Activated T-helper 2 cell treated with anti-CD3 and anti-CD28 coated beads, Interferon-gamma antibody, Interleukin-2, Interleukin-4, amounts not matched to agents 10 μg/mL and 5 μg/mL and 100 μg/mL, durations not matched to agents 14 hours and 24 hours and 36 hours (primary cell): ENCODE data around the gene TRMT2B. TPM values are rescaled to one million over a fixed set of nuclear protein-coding genes. Genes with fewer than 3 reads are reported as not detected.

Source experiments
- DNase-seq: peaks from one replicate; pipeline ENCODE4 v3.0.0; 2021; ENCODE audit warnings: low spot score
- H3K27ac Mint-ChIP-seq: one replicate; pipeline ENCODE4 v1.8.0; 2021; ENCODE audit warnings: mixed read lengths
- H3K27me3 Mint-ChIP-seq: one replicate; pipeline ENCODE4 v1.8.0; 2021; ENCODE audit warnings: low read depth, mixed read lengths
- H3K36me3 Mint-ChIP-seq: one replicate; pipeline ENCODE4 v1.8.0; 2021; ENCODE audit warnings: low read depth, mixed read lengths
- H3K4me1 Mint-ChIP-seq: one replicate; pipeline ENCODE4 v1.8.0; 2021; ENCODE audit warnings: low read depth, mixed read lengths
- H3K4me3 Mint-ChIP-seq: one replicate; pipeline ENCODE4 v1.8.0; 2021; ENCODE audit warnings: low read depth, mild to moderate bottlenecking, moderate library complexity, mixed read lengths
- H3K9me3 Mint-ChIP-seq: one replicate; pipeline ENCODE4 v1.8.0; 2021; ENCODE audit warnings: mixed read lengths
- intact Hi-C: fragments of 100-400 bp; cut with micrococcal nuclease; formaldehyde crosslinking; loops from one replicate; pipeline ENCODE4 v1.15.1; 2023
- total RNA-seq: library from RNA; stranded (reverse); gene quantifications from 2 replicates; pipeline ENCODE4 v1.2.3, GENCODE V29; 2022

TRMT2B gene, protein sequence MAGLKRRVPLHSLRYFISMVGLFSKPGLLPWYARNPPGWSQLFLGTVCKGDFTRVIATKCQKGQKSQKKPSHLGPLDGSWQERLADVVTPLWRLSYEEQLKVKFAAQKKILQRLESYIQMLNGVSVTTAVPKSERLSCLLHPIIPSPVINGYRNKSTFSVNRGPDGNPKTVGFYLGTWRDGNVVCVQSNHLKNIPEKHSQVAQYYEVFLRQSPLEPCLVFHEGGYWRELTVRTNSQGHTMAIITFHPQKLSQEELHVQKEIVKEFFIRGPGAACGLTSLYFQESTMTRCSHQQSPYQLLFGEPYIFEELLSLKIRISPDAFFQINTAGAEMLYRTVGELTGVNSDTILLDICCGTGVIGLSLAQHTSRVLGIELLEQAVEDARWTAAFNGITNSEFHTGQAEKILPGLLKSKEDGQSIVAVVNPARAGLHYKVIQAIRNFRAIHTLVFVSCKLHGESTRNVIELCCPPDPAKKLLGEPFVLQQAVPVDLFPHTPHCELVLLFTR
- total RNA-seq, result 21.5 and 24.4 TPM in 2 replicates

- peaks cover 18% of the 10 kb centered on the region for H3K4me1 Mint-ChIP-seq
- H3K4me3 Mint-ChIP-seq, result peak within 1 kb of the TSS; percentile 86
- no peaks in the 10 kb centered on the region for H3K27me3 Mint-ChIP-seq
- intact Hi-C loops, result loop anchor here (2.0 to 10.0 kb wide), 4 partner anchors 47 to 229 kb away; partner anchors contain the start of genes CENPI, CSTF2 and XKRX
- H3K9me3 Mint-ChIP-seq, result peaks cover 2% of the 10 kb centered on the region
- DNase-seq, result peak; percentile 78
- peaks cover 18% of the 10 kb centered on the region for H3K36me3 Mint-ChIP-seq
- H3K27ac Mint-ChIP-seq, result peak within 1 kb of the TSS; percentile 96
These were observed at the start of gene TRMT2B for GRCh38 chrX:101051549-101052302. TSS of gene TRMT2B (minus strand) at chrX:101052111. CDS start at chrX:101042289, 9,822 bp downstream.

- no peaks in the 10 kb centered on the region for H3K9me3 Mint-ChIP-seq
- peak within 1 kb of the TSS; percentile 84 for H3K27ac Mint-ChIP-seq
- peak within 1 kb of the TSS; percentile 96 for H3K4me3 Mint-ChIP-seq
- DNase-seq, result peak; percentile 93
- peaks cover 30% of the 10 kb centered on the region for H3K36me3 Mint-ChIP-seq
- peaks cover 20% of the 10 kb centered on the region for H3K4me1 Mint-ChIP-seq
- H3K27me3 Mint-ChIP-seq, result no peaks in the 10 kb centered on the region
- intact Hi-C loops, result loop anchor here (2.0 to 5.0 kb wide), 2 partner anchors 45 to 275 kb away; partner anchors contain the start of genes CSTF2 and TRMT2B
These were observed 45.9 kb upstream of the TRMT2B start, which contains the start of gene CENPI for GRCh38 chrX:101097546-101098453. TSS of gene CENPI (plus strand) at chrX:101098204. CDS start at chrX:101101071, 2,867 bp downstream.

DNA sequence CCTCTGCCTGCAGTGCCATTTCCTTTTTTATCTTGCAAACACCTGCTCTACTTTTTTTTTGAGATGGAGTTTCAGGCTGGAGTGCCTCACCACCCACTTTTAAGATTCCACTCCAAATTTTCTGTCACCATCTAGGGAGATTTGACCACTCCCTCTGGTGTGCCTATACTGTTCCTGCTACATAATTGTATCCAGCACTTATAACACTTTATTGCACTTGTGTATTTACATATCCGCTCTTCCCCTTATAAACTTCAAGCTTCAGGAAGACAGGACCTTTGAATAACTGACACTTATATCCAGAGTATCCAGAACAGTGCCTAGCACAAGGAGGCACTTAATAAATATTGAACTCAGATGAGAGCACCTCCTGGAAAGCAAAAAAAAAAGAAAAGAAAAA is 39.9 kb upstream of the TRMT2B start:
- Mint-ChIP-seq H3K36me3 (no peaks in the 10 kb centered on the region), H3K9me3 (no peaks in the 10 kb centered on the region), H3K27ac (no peak overlapping the region), H3K4me1 (no peaks in the 10 kb centered on the region), H3K27me3 (peaks cover 4% of the 10 kb centered on the region), H3K4me3 (no peak overlapping the region)
- intact Hi-C loops, result no loop called here
- no peak for DNase-seq

GRCh38 chrX:101081231-101081630 is 29.3 kb upstream of the TRMT2B start:
- no peaks in the 10 kb centered on the region for H3K36me3 Mint-ChIP-seq
- no peak for DNase-seq
- intact Hi-C loops, result no loop called here
- H3K4me3 Mint-ChIP-seq, result no peak overlapping the region
- H3K9me3 Mint-ChIP-seq, result no peaks in the 10 kb centered on the region
- no peaks in the 10 kb centered on the region for H3K4me1 Mint-ChIP-seq
- H3K27me3 Mint-ChIP-seq, result peaks cover 18% of the 10 kb centered on the region
- H3K27ac Mint-ChIP-seq, result no peak overlapping the region

- Mint-ChIP-seq H3K9me3 (no peaks in the 10 kb centered on the region), H3K4me1 (no peaks in the 10 kb centered on the region), H3K4me3 (no peak overlapping the region), H3K27me3 (peaks cover 18% of the 10 kb centered on the region), H3K36me3 (no peaks in the 10 kb centered on the region), H3K27ac (no peak overlapping the region)
- DNase-seq, result no peak
- intact Hi-C loops, result no loop called here
These were observed 28.6 kb upstream of the TRMT2B start for GRCh38 chrX:101080326-101081124.

DNA sequence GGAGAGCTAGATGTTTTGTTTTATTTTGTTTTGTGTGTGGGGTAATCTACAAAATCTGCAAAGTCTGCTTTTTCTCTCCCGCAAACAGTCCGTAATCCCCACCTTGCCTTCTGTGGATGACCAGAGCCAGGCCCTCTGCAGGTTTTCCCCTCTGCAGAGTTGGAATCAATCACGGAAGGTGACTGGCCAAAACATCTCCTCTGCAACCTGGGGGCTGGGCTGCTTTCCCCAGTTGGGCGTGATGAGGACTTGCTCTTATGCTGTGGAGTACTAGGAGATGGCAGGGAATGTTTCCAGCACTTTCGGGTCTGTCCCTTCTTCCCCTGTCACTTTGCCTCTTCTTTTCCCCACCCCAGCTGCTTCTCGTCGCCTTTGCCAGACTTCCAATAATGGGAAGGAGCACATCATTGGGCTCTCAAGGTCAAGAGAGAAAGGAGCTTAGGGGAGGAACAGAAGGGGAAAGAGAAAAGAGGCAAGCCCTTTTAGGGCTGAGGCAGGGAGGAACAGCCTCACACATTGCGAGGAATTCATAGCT is 27.9 kb upstream of the TRMT2B start:
- Mint-ChIP-seq H3K4me3 (no peak overlapping the region), H3K9me3 (no peaks in the 10 kb centered on the region), H3K4me1 (no peaks in the 10 kb centered on the region), H3K27me3 (peaks cover 18% of the 10 kb centered on the region), H3K36me3 (no peaks in the 10 kb centered on the region), H3K27ac (no peak overlapping the region)
- DNase-seq, result no peak
- intact Hi-C loops, result no loop called here

- no peak within 1 kb of the TSS for H3K4me3 Mint-ChIP-seq
- H3K27ac Mint-ChIP-seq, result no peak within 1 kb of the TSS
- H3K27me3 Mint-ChIP-seq, result peaks cover 18% of the 10 kb centered on the region
- H3K9me3 Mint-ChIP-seq, result no peaks in the 10 kb centered on the region
- H3K4me1 Mint-ChIP-seq, result no peaks in the 10 kb centered on the region
- H3K36me3 Mint-ChIP-seq, result no peaks in the 10 kb centered on the region
- intact Hi-C loops, result no loop called here
- DNase-seq, result no peak
These were observed 27.0 kb upstream of the TRMT2B start, which contains the start of gene TMEM35A for GRCh38 chrX:101078716-101079598. TSS of gene TMEM35A (plus strand) at chrX:101078879. CDS start at chrX:101079003, 124 bp downstream.

DNA sequence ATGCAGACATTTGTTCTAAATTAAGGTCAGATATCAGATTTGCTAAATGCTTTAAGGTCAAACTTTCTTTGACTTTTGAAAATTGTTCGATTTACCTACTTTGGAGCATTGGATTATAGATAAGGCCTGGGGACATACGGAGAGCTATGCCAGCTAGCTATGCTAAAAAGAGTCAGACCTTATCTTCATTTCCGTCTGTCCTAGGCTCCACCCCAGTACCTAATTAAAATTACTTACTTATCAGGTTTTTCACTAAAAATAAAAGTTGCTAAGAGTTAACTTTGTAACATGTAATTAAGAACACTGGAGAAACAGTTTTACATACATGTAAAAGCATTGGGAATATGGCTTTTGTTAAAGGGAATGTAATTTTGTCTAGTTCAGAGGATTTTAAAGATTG is 19.7 kb upstream of the TRMT2B start:
- H3K27me3 Mint-ChIP-seq, result no peaks in the 10 kb centered on the region
- H3K4me1 Mint-ChIP-seq, result no peaks in the 10 kb centered on the region
- intact Hi-C loops, result no loop called here
- H3K36me3 Mint-ChIP-seq, result no peaks in the 10 kb centered on the region
- no peak for DNase-seq
- no peaks in the 10 kb centered on the region for H3K9me3 Mint-ChIP-seq
- H3K27ac Mint-ChIP-seq, result no peak overlapping the region
- no peak overlapping the region for H3K4me3 Mint-ChIP-seq

- DNase-seq, result no peak
- Mint-ChIP-seq H3K9me3 (peaks cover under 1% of the 10 kb centered on the region), H3K27ac (no peak overlapping the region), H3K27me3 (no peaks in the 10 kb centered on the region), H3K4me3 (no peak overlapping the region), H3K36me3 (peaks cover under 1% of the 10 kb centered on the region), H3K4me1 (peaks cover 1% of the 10 kb centered on the region)
- intact Hi-C loops, result no loop called here
These were observed 10.3 kb upstream of the TRMT2B start for GRCh38 chrX:101062176-101062575.

- Mint-ChIP-seq H3K4me1 (peaks cover 11% of the 10 kb centered on the region), H3K27ac (no peak overlapping the region), H3K9me3 (peaks cover 8% of the 10 kb centered on the region), H3K36me3 (peaks cover 8% of the 10 kb centered on the region), H3K4me3 (no peak overlapping the region), H3K27me3 (no peaks in the 10 kb centered on the region)
- no peak for DNase-seq
- intact Hi-C loops, result loop anchor here (10.0 kb wide), 1 partner anchor 132 kb away; the partner anchor contains the start of gene XKRX
These were observed 5.3 kb upstream of the TRMT2B start for GRCh38 chrX:101057093-101057714.
